Lower leg skin (tissue), 4 donors: ENCODE data around the gene TRIM4. TPM values are rescaled to one million over a fixed set of nuclear protein-coding genes. Genes with fewer than 3 reads are reported as not detected.

Experiments
- DNase-seq, 2 donors: peaks; one replicate each; pipeline ENCODE4 v3.0.0-alpha.2; 2019; ENCODE audit warnings: low spot score in 2 of 2
- H3K4me3 ChIP-seq: fragments of 200-600 bp; sonication (generic); 2 replicates; pipeline ENCODE4 v1.5.1; 2017; ENCODE audit warnings: mild to moderate bottlenecking, low read depth; ENCODE audit not compliant: poor library complexity, severe bottlenecking
- CTCF ChIP-seq, 3 donors: fragments of 450-650 bp; IDR thresholded peaks; one replicate each; pipeline ENCODE4 v1.5.1; 2016; ENCODE audit warnings: antibody characterized with exemption in 3 of 3, mild to moderate bottlenecking in 3 of 3, moderate library complexity in 2 of 3
- POLR2A ChIP-seq, 2 donors: fragments of 450-650 bp; IDR thresholded peaks; one replicate each; pipeline ENCODE4 v1.6.1; 2016 to 2017; ENCODE audit warnings: antibody characterized with exemption in 2 of 2, mild to moderate bottlenecking in 1 of 2, moderate library complexity in 1 of 2
- WGBS, 2 donors: methylation state at CpG; one replicate each; pipeline ENCODE4 v1.1.5; 2018; 5-methylcytosine and 5-hydroxymethylcytosine counted together
- intact Hi-C: fragments of 100-400 bp; cut with DNase I; formaldehyde crosslinking; loops from one replicate; pipeline ENCODE4 v1.15.0; 2023; ENCODE audit warnings: low total_unique reads
- total RNA-seq, 4 donors: library from RNA; depleted of rRNA; stranded (reverse); fragments of >200 nt; gene quantifications; one replicate each; pipeline ENCODE4 v1.1.0, GENCODE V29; 2016

The TRIM4 gene
- total RNA-seq, 4 donors from 2014 or later: 48.4 to 60.0 (median 57.9) TPM

- TF ChIP-seq POLR2A (IDR thresholded peaks at IDR 0.05): no peak
- no peak for TF ChIP-seq CTCF (IDR thresholded peaks at IDR 0.05)
- intact Hi-C loops: no loop called here
- no peak for DNase-seq
- WGBS, 2 donors: 82 to 91% methylated on average over 3 of the region's 3 CpGs
- H3K4me3 ChIP-seq: no peak overlapping the region
Measured at GRCh38 chr7:99930376-99930775, 11.0 kb upstream of the TRIM4 start.

DNA sequence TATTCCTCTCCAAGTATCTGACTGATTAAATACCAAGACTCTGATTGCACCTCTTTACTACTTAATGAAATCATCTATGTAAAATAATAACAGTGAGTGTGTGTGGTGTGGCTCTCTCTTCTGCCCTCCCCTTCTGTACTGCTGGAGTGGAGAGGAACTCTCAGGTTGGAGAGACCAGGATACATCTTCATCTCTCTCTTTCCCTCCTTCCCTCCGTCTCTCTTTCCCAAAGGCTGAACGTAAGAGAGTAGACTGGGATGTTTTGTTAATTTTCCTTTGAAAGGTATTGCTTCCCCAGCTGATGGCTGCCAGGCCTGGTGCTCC lies 10.4 kb upstream of the TRIM4 start:
- no peak for DNase-seq
- intact Hi-C loops: no loop called here
- no peak for TF ChIP-seq POLR2A (IDR thresholded peaks at IDR 0.05)
- no peak for TF ChIP-seq CTCF (IDR thresholded peaks at IDR 0.05)
- H3K4me3 ChIP-seq: no peak overlapping the region
- 28 to 33% methylated on average over 2 of the region's 2 CpGs for WGBS, 2 donors

DNA sequence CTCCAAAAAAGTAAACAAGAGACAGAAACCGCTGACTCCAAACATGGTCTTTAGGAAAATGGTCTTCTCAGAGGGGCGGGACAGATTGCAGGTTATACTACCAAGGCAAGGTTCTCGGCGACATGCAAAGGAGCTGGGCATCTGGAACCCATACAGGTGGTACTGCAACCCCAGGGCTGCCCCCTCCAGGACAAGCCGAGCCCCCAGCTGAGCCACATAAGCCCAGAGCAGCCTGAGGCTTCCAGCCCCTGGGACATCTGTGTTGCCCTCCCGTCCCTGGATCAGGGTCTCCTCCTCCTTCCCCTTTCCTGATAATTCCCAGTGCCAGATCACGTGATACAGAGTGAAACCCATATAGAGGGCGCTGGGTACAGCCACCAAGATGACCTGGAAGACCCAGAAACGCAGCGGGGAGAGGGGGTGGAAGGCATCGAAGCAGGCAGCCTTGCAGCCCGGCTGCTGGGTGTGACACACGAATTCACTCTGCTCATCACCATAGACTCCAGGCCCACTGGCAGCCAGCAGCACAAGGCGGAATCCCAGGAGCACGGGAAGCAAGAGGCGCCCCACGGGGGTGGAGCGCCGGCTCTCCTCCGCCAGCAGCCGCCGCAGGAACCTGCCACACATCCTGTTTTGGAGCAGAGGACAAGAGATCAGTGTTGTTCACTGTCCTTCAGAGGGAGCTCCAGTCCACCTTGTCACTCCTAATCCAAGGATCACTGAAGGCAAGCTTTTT lies 9.8 kb upstream of the TRIM4 start, which contains the start of gene GJC3:
GJC3 (minus strand) TSS at position 627 of the 736 bp plus-strand sequence; CDS start at position 627, 0 bp downstream.
- no peak within 1 kb of the TSS for H3K4me3 ChIP-seq
- TF ChIP-seq CTCF (IDR thresholded peaks at IDR 0.05) (no peak), POLR2A (IDR thresholded peaks at IDR 0.05) (no peak)
- DNase-seq: peak; percentile 29 to 87
- intact Hi-C loops: no loop called here
- 20% methylated on average over 22 of the region's 22 CpGs for WGBS, 2 donors

- no peak overlapping the region for H3K4me3 ChIP-seq
- 57 to 64% methylated on average over 2 of the region's 2 CpGs for WGBS, 2 donors
- intact Hi-C loops: no loop called here
Measured at GRCh38 chr7:99928188-99928587, 8.9 kb upstream of the TRIM4 start.

DNA sequence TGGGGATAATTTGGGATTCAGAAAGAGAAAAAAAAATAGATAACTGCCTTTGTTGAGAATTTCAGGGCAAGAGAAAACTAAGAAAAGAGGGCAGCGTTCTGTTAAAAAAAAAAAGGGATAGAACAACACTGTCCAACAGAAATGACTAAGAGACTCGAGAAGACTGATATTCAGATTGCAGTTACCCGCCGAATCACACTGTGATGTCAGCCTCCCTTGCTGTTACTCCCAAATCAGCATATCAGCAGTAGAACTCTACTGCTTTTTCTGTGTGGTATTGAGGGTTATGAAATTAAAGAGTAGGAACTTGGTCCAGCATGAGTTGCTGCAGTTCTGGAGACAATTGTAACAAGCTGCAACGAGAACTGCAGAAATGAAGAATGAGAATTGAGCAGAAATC lies 8.2 kb upstream of the TRIM4 start:
- H3K4me3 ChIP-seq: no peak overlapping the region
- TF ChIP-seq POLR2A (IDR thresholded peaks at IDR 0.05) (no peak), CTCF (IDR thresholded peaks at IDR 0.05) (no peak)
- WGBS, 2 donors: 65 to 72% methylated on average over 5 of the region's 5 CpGs
- intact Hi-C loops: no loop called here
- DNase-seq: no peak

More at GRCh38 chr7:99928188-99928587, 8.9 kb upstream of the TRIM4 start:
- TF ChIP-seq CTCF (IDR thresholded peaks at IDR 0.05) (no peak), POLR2A (IDR thresholded peaks at IDR 0.05) (no peak)
- no peak for DNase-seq

DNA sequence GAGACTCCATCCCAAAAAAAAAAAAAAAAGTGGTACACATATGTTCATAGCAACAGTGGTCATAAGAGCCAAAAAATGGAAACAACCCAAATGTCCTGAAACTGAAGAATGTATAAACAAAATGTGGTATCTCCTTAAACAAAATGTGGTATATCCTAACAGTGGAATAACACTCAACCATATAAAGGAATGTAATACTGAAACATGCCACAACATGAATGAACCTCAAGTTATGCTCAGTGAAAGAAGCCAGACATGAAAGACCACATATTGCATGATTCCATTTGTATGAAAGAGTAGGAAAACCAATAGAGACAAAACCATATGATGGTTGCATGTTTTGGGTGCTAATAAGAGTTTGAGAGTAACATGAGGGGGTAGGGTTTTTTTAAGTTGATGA lies 7.0 kb upstream of the TRIM4 start:
- DNase-seq: no peak
- TF ChIP-seq CTCF (IDR thresholded peaks at IDR 0.05): no peak
- no peak for TF ChIP-seq POLR2A (IDR thresholded peaks at IDR 0.05)
- intact Hi-C loops: no loop called here
- no peak overlapping the region for H3K4me3 ChIP-seq
